Panc1 (cell line): ENCODE results near the gene TBCD.

Source experiments
- CTCF ChIP-seq: fragments of 450-650 bp; IDR thresholded peaks from 2 replicates; pipeline ENCODE4 v1.5.1; 2017; ENCODE audit warnings: mild to moderate bottlenecking
- POLR2AphosphoS5 ChIP-seq: IDR thresholded peaks from 2 replicates; pipeline ENCODE4 v1.6.1; 2012; ENCODE audit warnings: mild to moderate bottlenecking, low read depth, low read length, moderate library complexity
- REST ChIP-seq, 2 experiments: IDR thresholded peaks; 2 replicates each; pipeline ENCODE4 v1.6.1; 2011 to 2012; ENCODE audit warnings: low read depth in 2 of 2, control low read depth in 1 of 2, low read length in 1 of 2, mild to moderate bottlenecking in 1 of 2, moderate library complexity in 1 of 2; ENCODE audit not compliant: insufficient read depth in 1 of 2
- SIN3A ChIP-seq: IDR thresholded peaks from 2 replicates; pipeline ENCODE4 v1.6.1; 2012; ENCODE audit warnings: low read depth, mild to moderate bottlenecking, low read length, moderate library complexity, borderline replicate concordance; ENCODE audit not compliant: insufficient read depth
- TCF7L2 ChIP-seq: IDR thresholded peaks from 2 replicates; pipeline ENCODE4 v1.6.1; 2011; ENCODE audit warnings: mild to moderate bottlenecking, low read depth, low read length, inconsistent platforms

- TF ChIP-seq CTCF = no peak
- no peak for TF ChIP-seq SIN3A
- TF ChIP-seq POLR2AphosphoS5 = no peak
- TF ChIP-seq REST (IDR thresholded peaks at IDR 0.05; ENCODE audit: insufficient read depth in 1 of 2, low read depth in 2 of 2, low read length in 1 of 2) = no peak
- TF ChIP-seq TCF7L2 = no peak
These were observed 227.9 kb downstream of the TBCD start for GRCh38 chr17:82979718-82980117.
